Psoas muscle (tissue), 8 donors: ENCODE data around the gene ANP32E. TPM values are rescaled to one million over a fixed set of nuclear protein-coding genes. Genes with fewer than 3 reads are reported as not detected.

ENCODE experiments used
- ATAC-seq, 4 donors: fragments of 200-7000 bp; cut with Tn5 transposase; one replicate each; pipeline ENCODE4 v1.9.1; 2020; ENCODE audit warnings: moderate library complexity in 3 of 4, mild to moderate bottlenecking in 2 of 4
- DNase-seq, 2 donors: peaks; one replicate each; pipeline ENCODE4 v3.0.0-alpha.2; 2020
- H3K27ac ChIP-seq: fragments of 200-600 bp; one replicate; pipeline ENCODE4 v1.8.0; 2022
- H3K27me3 ChIP-seq, 3 donors: fragments of 200-600 bp in 1 of 3; one replicate each; pipeline versions ENCODE4 v1.6.1 to v1.8.0; 2013 to 2022; ENCODE audit warnings: low read length in 2 of 3, mild to moderate bottlenecking in 2 of 3, moderate library complexity in 1 of 3; ENCODE audit not compliant: insufficient read depth in 3 of 3
- H3K36me3 ChIP-seq, 2 donors: fragments of 200-600 bp in 1 of 2; one replicate each; pipeline versions ENCODE4 v1.6.1 to v1.8.0; 2013 to 2022; ENCODE audit warnings: low read depth in 1 of 2, mild to moderate bottlenecking in 1 of 2, moderate library complexity in 1 of 2; ENCODE audit not compliant: insufficient read depth in 1 of 2
- H3K4me1 ChIP-seq: fragments of 200-600 bp; one replicate; pipeline ENCODE4 v1.8.0; 2022
- H3K4me3 ChIP-seq: fragments of 200-600 bp; one replicate; pipeline ENCODE4 v1.8.0; 2022; ENCODE audit warnings: mild to moderate bottlenecking
- H3K9me3 ChIP-seq: fragments of 200-600 bp; one replicate; pipeline ENCODE4 v1.8.0; 2022
- WGBS, 3 donors: extraction: QIAGEN DNeasy Blood & Tissue Kit; methylation state at CpG; one replicate each; pipeline versions ENCODE4 v1.1.6 to v1.1.7; 2013; 5-methylcytosine and 5-hydroxymethylcytosine counted together
- intact Hi-C, 2 donors: fragments of 100-400 bp; cut with DNase I; formaldehyde crosslinking; loops; one replicate each; pipeline versions ENCODE4 v1.11.0 to v1.14.2; 2022
- polyA plus RNA-seq, 3 donors: library from polyadenylated mRNA; stranded (reverse); fragments of 200-250 nt; gene quantifications; one replicate each; pipeline ENCODE4 v1.2.3, GENCODE V29; 2013
- total RNA-seq, 4 donors: library from RNA; stranded (reverse); fragmentation: NEBNext Ultra II Directional in 2 of 4; extraction: Animal tissue kit (Norgen Biotek cat#: 25700) in 2 of 4; gene quantifications; one replicate each; pipeline versions ENCODE4 v1.2.1 to v1.2.4, GENCODE V29; 2021 to 2023
- TF ChIP-seq, protein P1 (sequence below): fragments of 200-600 bp; IDR thresholded peaks from one replicate; pipeline ENCODE4 v1.8.0; 2022; ENCODE audit warnings: antibody characterized with exemption
- donor health status: healthy with polysubstance abuse.
- donor health status: DM: no; HTN: no; CAD: no; lungs with moderate emphysema.
- donor health status: Bipolar disorder and iron deficiency.
- donor health status: healthy.
- donor health status: DM: yes; HTN: yes; CAD: no.
- donor health status: DM: no; HTN: no; CAD: no.
- donor health status: DM: no; HTN: no; CAD: no.
- donor health status: DM: yes; HTN: yes; CAD: no.

The ANP32E gene
- total and polyA plus RNA-seq, 7 donors = 14.4 to 93.0 (median 27.4) TPM

- intact Hi-C loops = no loop called here
- WGBS, 3 donors = 37 to 50% (median 44%) methylated on average over 10 of the region's 10 CpGs
- H3K4me3 ChIP-seq = peak overlapping the region; percentile 92
Observed at GRCh38 chr1:150269451-150269850, 33.5 kb upstream of the ANP32E start.

GRCh38 chr1:150268705-150269403 is 32.9 kb upstream of the ANP32E start, which contains the start of gene APH1A:
Gene APH1A (minus strand): TSS chr1:150269016. CDS start chr1:150268810, 206 bp downstream.
- Histone ChIP-seq H3K9me3 (no peaks in the 10 kb centered on the region), H3K36me3 (peaks cover 13 to 39% of the 10 kb centered on the region in 2 donors), H3K4me3 (peak within 1 kb of the TSS; percentile 92), H3K27me3 (no peaks in the 10 kb centered on the region), H3K4me1 (peaks cover 11% of the 10 kb centered on the region), H3K27ac (peak within 1 kb of the TSS; percentile 92)
- intact Hi-C loops = no loop called here
- peak; percentile 96 to 98 for DNase-seq
- 0 to 1% (median 1%) methylated on average over 39 to 49 of the region's 49 CpGs for WGBS, 3 donors
- TF ChIP-seq, protein P1, sequence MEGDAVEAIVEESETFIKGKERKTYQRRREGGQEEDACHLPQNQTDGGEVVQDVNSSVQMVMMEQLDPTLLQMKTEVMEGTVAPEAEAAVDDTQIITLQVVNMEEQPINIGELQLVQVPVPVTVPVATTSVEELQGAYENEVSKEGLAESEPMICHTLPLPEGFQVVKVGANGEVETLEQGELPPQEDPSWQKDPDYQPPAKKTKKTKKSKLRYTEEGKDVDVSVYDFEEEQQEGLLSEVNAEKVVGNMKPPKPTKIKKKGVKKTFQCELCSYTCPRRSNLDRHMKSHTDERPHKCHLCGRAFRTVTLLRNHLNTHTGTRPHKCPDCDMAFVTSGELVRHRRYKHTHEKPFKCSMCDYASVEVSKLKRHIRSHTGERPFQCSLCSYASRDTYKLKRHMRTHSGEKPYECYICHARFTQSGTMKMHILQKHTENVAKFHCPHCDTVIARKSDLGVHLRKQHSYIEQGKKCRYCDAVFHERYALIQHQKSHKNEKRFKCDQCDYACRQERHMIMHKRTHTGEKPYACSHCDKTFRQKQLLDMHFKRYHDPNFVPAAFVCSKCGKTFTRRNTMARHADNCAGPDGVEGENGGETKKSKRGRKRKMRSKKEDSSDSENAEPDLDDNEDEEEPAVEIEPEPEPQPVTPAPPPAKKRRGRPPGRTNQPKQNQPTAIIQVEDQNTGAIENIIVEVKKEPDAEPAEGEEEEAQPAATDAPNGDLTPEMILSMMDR = no peak
- ATAC-seq = peak; percentile 98 to 99 (median 98)

More at GRCh38 chr1:150269451-150269850, 33.5 kb upstream of the ANP32E start:
- ATAC-seq = no peak
- TF ChIP-seq, protein P1 = no peak
- Histone ChIP-seq H3K36me3 (peaks cover 12 to 33% of the 10 kb centered on the region in 2 donors), H3K27me3 (no peaks in the 10 kb centered on the region), H3K27ac (peak overlapping the region; percentile 92), H3K4me1 (peaks cover 11% of the 10 kb centered on the region), H3K9me3 (no peaks in the 10 kb centered on the region)
- DNase-seq = no peak

DNA sequence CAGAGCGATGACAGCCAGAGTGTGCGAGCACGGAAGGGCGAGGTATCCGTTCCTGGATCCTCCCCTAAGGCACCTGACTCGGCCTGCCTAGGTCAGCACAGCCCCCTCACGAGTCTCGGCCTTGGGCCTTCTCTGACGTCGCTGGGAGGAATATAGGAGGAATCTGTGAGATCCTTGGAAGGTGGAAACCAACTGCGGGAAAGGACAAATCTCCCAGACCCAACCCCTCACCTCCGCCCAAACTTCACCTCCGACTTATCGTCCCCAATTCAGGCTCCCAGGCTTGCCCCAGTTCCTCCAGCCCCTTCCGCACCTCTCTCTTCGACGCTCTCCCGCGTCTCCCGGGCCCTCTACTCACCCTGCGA is 32.4 kb upstream of the ANP32E start:
- peaks cover 11% of the 10 kb centered on the region for H3K4me1 ChIP-seq
- peaks cover 13 to 39% of the 10 kb centered on the region in 2 donors for H3K36me3 ChIP-seq
- H3K27me3 ChIP-seq = no peaks in the 10 kb centered on the region
- intact Hi-C loops = no loop called here
- ATAC-seq (peak; percentile 42 to 69 (median 57)), DNase-seq (peak in 1 of 2 donors; percentile 67)
- H3K4me3 ChIP-seq = peak overlapping the region; percentile 92
- peak overlapping the region; percentile 92 for H3K27ac ChIP-seq
- WGBS, 3 donors = 0% methylated on average over 17 to 21 of the region's 21 CpGs
- no peaks in the 10 kb centered on the region for H3K9me3 ChIP-seq
- TF ChIP-seq, protein P1 = no peak

DNA sequence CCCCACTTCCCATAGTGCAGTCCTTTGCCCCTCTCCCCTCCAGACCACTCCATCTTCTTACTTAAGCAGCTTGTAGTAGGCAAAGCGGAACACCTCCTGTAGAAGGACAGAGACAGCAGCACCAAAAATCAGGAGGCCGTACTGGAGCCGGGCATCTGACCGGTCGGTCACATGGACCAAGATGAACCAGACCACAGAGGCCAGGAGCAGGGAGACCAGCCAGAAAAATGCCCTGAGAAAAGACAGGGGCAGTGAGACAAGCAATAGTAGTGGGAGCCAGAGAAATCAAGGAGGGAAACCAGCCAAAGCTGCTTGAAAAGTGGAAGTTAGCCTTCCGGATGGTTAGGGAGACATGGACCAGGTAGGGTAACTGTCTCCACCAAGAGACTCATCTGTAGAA is 32.0 kb upstream of the ANP32E start:
- peaks cover 13 to 39% of the 10 kb centered on the region in 2 donors for H3K36me3 ChIP-seq
- peaks cover 11% of the 10 kb centered on the region for H3K4me1 ChIP-seq
- H3K27ac ChIP-seq = peak overlapping the region; percentile 92
- intact Hi-C loops = no loop called here
- DNase-seq (no peak), ATAC-seq (no peak)
- peak overlapping the region; percentile 92 for H3K4me3 ChIP-seq
- TF ChIP-seq, protein P1 = no peak
- WGBS, 3 donors = 11 to 23% (median 18%) methylated on average over 6 of the region's 6 CpGs
- H3K27me3 ChIP-seq = no peaks in the 10 kb centered on the region
- H3K9me3 ChIP-seq = no peaks in the 10 kb centered on the region
